IPS-18a (cell line): ENCODE data around the gene UBE2O.
A peak's percentile ranks its signal among the peaks of the same experiment; 100 is the strongest.

Source experiments
- H3K27ac ChIP-seq: one replicate; pipeline ENCODE4 v1.5.1; 2013; ENCODE audit warnings: low read length
- H3K27me3 ChIP-seq: one replicate; pipeline ENCODE4 v1.6.1; 2013; ENCODE audit warnings: mild to moderate bottlenecking, low read length; ENCODE audit not compliant: control insufficient read depth, insufficient read depth
- H3K36me3 ChIP-seq: one replicate; pipeline ENCODE4 v1.6.1; 2013; ENCODE audit warnings: low read depth, low read length; ENCODE audit not compliant: control insufficient read depth
- H3K4me1 ChIP-seq: one replicate; pipeline ENCODE4 v1.6.1; 2013; ENCODE audit warnings: low read depth, low read length; ENCODE audit not compliant: control insufficient read depth
- H3K4me3 ChIP-seq: one replicate; pipeline ENCODE4 v1.5.1; 2013; ENCODE audit warnings: low read length
- H3K9ac ChIP-seq: one replicate; pipeline ENCODE4 v1.6.1; 2013; ENCODE audit warnings: mild to moderate bottlenecking, low read length, moderate library complexity
- H3K9me3 ChIP-seq: one replicate; pipeline ENCODE4 v1.6.1; 2013; ENCODE audit warnings: low read depth, low read length; ENCODE audit not compliant: control insufficient read depth

Gene UBE2O

DNA sequence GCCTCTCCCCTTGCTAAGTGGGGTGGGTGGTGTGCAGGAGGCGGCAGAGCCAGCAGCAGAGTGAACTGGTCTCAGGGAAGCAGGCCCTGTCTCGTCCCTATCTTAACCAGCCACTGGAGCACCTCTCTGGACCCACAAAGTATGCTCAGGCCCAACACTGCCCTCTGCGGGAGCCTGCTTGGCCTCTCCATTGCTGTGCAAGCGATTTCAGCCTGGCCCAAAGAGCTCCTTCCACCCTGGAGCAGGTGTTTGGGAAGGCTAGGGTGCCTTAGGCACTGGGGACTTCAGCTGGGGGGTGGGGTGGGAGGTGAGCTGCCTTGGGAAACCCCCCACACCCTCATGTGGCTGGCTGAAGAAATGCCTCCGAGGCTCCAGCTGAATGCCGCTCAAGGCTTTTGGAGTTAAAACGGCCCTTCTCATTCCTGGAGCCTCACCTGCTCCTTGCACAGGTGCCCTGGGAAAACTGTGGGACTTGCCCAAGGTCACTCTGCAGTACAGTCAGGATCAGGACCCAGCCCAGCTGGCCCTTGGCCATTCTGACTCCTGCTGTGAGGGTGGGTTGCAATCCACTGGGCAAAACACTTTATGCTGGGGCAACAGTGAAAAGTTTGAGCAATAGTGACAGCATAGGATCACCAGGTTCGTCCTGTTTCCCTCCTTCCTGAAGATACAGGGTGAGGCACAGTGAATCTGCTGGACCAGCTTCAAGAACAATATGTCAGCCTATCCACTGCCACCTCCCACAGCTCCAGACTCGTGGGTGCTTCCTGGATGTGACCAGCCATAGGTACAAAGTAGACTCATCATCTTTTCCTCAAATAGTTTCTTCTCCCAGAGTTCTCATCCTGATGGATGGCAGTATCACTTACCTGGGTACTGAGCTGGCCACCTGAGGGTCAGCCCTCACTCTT, 5.9 kb upstream of the UBE2O start:
- Histone ChIP-seq H3K9me3 (no peaks in the 10 kb centered on the region), H3K4me3 (no peak overlapping the region), H3K27me3 (no peaks in the 10 kb centered on the region), H3K36me3 (no peaks in the 10 kb centered on the region), H3K9ac (no peak overlapping the region), H3K27ac (no peak overlapping the region), H3K4me1 (no peaks in the 10 kb centered on the region)

DNA sequence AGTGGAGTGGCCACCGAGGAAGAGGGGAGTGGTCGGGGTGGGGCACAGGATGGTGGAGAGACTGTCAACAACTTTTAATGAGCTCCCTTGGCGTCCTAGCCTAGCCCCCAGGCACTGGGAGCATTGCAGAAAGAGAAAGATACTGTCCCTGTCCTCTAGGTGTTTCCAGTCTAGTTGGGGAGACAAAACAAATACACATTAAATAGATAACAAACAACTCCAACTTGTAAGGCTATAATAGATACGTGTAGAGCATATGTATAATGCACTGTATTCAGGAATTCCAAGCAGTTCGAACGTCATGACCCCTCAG, 435 bp upstream of the UBE2O start:
- Histone ChIP-seq H3K36me3 (no peaks in the 10 kb centered on the region), H3K27ac (no peak overlapping the region), H3K9ac (no peak overlapping the region), H3K4me3 (no peak overlapping the region), H3K9me3 (no peaks in the 10 kb centered on the region), H3K27me3 (no peaks in the 10 kb centered on the region), H3K4me1 (peaks cover 18% of the 10 kb centered on the region)

- Histone ChIP-seq H3K4me1 (peaks cover 29% of the 10 kb centered on the region), H3K9me3 (no peaks in the 10 kb centered on the region), H3K36me3 (no peaks in the 10 kb centered on the region), H3K27me3 (no peaks in the 10 kb centered on the region), H3K9ac (peak overlapping the region; percentile 64), H3K27ac (no peak overlapping the region), H3K4me3 (peak overlapping the region; percentile 88)
These were observed 759 bp downstream of the UBE2O start for GRCh38 chr17:76452127-76452659.

GRCh38 chr17:76451506-76451905, 1.4 kb downstream of the UBE2O start:
- no peaks in the 10 kb centered on the region for H3K9me3 ChIP-seq
- H3K4me1 ChIP-seq, result peaks cover 36% of the 10 kb centered on the region
- H3K4me3 ChIP-seq, result peak overlapping the region; percentile 88
- H3K27me3 ChIP-seq, result no peaks in the 10 kb centered on the region
- H3K27ac ChIP-seq, result no peak overlapping the region
- peak overlapping the region; percentile 64 for H3K9ac ChIP-seq
- no peaks in the 10 kb centered on the region for H3K36me3 ChIP-seq

- H3K9ac ChIP-seq, result no peak overlapping the region
- H3K4me3 ChIP-seq, result no peak overlapping the region
- H3K36me3 ChIP-seq, result no peaks in the 10 kb centered on the region
- H3K27me3 ChIP-seq, result no peaks in the 10 kb centered on the region
- H3K9me3 ChIP-seq, result no peaks in the 10 kb centered on the region
- H3K4me1 ChIP-seq, result peaks cover 60% of the 10 kb centered on the region
- no peak overlapping the region for H3K27ac ChIP-seq
These were observed 3.8 kb downstream of the UBE2O start for GRCh38 chr17:76449126-76449525.

- Histone ChIP-seq H3K4me1 (peaks cover 64% of the 10 kb centered on the region), H3K36me3 (no peaks in the 10 kb centered on the region), H3K9ac (no peak overlapping the region), H3K9me3 (no peaks in the 10 kb centered on the region), H3K27me3 (no peaks in the 10 kb centered on the region), H3K27ac (no peak overlapping the region), H3K4me3 (no peak overlapping the region)
These were observed 4.9 kb downstream of the UBE2O start for GRCh38 chr17:76447931-76448652.

GRCh38 chr17:76446449-76447231, 6.3 kb downstream of the UBE2O start:
- H3K9me3 ChIP-seq, result no peaks in the 10 kb centered on the region
- peak overlapping the region; percentile 19 for H3K9ac ChIP-seq
- no peak overlapping the region for H3K27ac ChIP-seq
- H3K36me3 ChIP-seq, result no peaks in the 10 kb centered on the region
- no peak overlapping the region for H3K4me3 ChIP-seq
- H3K4me1 ChIP-seq, result peaks cover 76% of the 10 kb centered on the region
- H3K27me3 ChIP-seq, result no peaks in the 10 kb centered on the region

DNA sequence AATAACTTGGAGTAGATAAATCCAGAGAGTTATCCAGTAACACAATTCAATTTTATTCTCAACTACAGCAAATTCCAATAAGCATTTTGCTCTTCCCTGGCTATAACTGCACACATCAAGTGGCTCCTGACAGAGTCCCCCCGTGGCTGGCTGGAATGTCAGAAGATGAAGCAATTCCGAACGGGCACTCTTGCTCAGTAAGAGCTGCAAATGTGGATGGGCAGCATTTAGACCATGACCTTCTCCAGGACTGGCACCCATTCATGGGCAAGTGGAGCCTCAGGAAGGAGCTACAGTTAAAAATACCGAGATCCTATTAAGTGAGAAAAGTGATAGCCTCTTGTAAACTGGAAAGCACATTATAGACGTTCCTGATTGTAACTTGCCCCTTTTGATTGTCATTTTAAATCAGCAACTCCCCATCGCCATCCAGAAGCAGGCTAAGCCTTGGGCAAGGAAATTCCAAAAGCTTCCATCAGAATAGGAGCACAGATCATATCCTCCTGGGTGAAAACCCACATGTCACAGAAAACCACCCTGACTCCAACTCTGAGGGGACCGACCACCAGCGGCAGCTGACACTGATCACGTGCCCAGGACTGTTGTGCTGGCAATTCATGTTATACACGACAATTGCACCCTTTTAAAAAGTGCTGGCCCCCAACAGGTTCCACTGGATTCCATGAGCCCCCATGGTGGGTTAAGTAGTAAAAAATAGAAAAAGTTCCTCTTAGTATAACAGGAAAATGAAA, 7.1 kb downstream of the UBE2O start:
- H3K9ac ChIP-seq, result peak overlapping the region; percentile 19

GRCh38 chr17:76444518-76445311, 8.2 kb downstream of the UBE2O start:
- Histone ChIP-seq H3K4me1 (peaks cover 74% of the 10 kb centered on the region), H3K4me3 (peak overlapping the region; percentile 36), H3K27ac (peak overlapping the region; percentile 22)

More for the DNA sequence above, 7.1 kb downstream of the UBE2O start:
- Histone ChIP-seq H3K9me3 (no peaks in the 10 kb centered on the region), H3K4me3 (no peak overlapping the region), H3K27me3 (no peaks in the 10 kb centered on the region), H3K36me3 (no peaks in the 10 kb centered on the region), H3K4me1 (peaks cover 76% of the 10 kb centered on the region), H3K27ac (peak overlapping the region; percentile 22)

More at GRCh38 chr17:76444518-76445311, 8.2 kb downstream of the UBE2O start:
- no peaks in the 10 kb centered on the region for H3K36me3 ChIP-seq
- no peaks in the 10 kb centered on the region for H3K27me3 ChIP-seq
- H3K9ac ChIP-seq, result peak overlapping the region; percentile 5
- no peaks in the 10 kb centered on the region for H3K9me3 ChIP-seq
